Measurements from ENCODE around the gene ZNF385D.

ZNF385D gene, protein sequence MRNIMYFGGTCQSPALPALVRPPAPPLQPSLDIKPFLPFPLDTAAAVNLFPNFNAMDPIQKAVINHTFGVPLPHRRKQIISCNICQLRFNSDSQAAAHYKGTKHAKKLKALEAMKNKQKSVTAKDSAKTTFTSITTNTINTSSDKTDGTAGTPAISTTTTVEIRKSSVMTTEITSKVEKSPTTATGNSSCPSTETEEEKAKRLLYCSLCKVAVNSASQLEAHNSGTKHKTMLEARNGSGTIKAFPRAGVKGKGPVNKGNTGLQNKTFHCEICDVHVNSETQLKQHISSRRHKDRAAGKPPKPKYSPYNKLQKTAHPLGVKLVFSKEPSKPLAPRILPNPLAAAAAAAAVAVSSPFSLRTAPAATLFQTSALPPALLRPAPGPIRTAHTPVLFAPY

DNA sequence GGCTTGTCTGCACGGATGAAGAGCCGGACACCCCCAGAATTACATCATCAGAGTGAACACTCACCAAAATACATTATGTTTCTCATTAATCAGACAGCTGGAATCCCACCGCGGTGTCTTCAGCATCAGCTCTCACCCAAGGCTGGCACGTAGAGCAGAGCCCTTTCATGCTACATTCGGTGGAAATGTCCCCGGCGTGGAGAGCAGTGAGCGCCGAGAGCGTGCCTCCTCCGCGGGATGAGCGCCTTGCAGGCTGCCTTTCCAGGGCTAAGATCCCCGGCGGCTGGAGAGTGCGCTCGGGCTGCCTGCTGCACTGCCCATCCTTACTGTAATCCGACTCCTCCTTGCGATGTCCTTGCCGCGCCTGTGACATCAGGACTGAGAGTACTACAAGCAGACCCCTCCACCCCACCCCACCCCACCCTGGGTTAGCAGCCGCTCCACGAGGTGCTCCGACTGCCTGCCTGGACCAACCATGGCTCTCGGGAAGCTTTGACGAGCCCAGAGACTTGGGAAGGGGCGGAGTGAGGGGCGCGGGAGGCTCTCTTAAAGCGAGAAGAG is at the start of gene ZNF385D:
ZNF385D (minus strand) TSS at position 380 of the 561 bp plus-strand sequence; CDS start at position 86, 294 bp downstream.
- no peak for ATAC-seq

DNA sequence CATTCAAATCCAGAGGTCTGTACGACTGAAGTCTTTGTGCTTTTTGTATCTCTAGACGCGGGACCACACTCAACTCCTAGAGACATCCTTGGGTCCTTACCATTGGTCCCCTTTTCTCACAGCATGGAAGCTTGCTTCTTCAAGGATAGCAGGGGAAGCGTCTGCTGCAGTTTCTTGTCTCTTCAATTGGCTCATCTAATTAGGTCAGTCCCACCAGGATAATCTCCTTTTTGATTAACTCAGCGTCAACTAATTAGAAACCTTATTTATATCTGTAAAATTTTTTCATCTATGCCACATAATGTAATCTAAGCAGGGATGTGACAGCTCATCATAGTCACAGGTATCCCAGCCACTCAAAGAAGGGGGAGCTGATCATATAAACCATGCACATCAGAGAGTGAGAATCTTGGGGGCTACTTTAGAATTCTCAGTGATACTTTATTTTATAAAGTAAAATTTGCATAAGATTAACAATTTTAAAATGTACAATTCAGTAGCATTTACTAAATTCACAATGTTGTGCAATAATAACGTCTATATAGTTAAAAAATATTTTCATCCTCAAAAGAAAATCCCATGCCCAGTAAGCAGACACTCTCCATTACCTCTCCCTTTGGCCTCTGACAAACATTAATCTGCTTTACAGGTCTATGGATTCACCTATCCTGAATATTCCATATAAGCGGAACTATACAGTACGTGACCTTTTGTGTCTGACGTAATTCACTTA is 47.5 kb upstream of the ZNF385D start:
- no peak for ATAC-seq

DNA sequence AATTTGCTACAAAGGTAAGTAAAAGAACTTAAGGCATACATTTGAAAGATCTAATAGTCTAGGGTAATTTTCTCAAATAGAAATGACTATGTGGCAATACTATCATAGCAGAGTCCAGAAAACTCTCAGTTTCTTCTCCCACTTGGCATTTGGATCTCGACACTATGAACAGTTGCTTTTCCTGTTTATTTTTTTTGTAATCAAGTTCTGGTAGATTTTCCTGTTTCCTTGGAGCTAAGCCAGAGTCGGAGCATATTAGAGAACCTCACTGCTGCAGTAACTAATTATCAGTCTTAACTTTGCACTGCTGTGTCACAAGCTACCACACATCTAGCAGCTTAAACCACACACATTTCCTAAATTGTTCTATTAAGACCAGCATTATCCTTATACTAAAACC is 44.9 kb upstream of the ZNF385D start:
- ATAC-seq: no peak

DNA sequence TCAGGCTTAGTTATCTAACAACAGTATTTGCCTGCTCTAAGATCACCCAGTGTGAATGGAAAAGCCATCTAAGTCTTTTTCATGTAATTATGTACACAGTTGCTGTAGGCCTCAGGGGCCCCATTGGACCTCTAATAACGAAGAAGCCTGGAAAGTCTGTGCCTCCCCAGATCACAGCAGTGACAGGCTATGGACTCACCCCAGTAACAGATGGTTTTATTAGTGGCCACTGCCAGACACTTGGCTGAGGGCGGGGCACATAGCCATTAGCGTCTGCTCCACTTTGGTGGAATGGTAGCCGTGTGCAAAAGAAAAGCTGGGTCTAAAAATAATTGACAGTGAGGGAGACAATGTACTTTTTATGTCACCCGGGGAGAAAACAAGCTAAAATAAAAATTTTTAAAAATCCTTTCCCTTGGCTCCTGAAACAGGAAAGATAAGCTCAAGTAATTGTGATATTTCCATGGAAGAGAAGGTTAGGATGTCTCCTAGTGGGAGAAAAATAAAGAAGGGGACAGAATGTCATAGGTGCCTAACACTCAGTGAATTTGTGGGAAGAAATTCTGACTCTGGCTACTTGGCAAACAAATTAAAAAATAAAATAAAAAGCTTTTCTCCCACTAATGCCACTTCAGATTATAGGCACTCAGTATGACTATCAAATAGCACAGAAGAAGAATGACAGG is 44.3 kb upstream of the ZNF385D start:
- ATAC-seq: no peak

DNA sequence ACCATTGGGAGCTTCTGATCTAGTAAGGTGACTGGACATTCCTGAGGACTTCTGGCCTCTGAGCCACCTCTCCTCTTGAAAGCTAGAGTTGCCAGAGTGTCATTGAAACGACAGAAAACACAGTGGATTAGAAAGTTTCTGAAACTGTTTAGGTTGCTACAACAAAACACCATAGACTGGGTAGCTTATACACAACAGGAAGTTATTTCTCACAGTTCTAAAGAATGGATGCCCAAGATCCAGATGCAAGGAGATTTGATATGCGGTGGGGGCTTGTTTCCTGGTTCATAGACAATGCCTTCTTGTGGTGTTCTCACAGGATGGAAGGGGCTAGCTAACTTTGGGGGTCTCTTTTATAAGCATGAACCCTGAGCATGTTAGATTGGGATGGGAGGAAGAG is 43.3 kb upstream of the ZNF385D start:
- ATAC-seq: no peak

DNA sequence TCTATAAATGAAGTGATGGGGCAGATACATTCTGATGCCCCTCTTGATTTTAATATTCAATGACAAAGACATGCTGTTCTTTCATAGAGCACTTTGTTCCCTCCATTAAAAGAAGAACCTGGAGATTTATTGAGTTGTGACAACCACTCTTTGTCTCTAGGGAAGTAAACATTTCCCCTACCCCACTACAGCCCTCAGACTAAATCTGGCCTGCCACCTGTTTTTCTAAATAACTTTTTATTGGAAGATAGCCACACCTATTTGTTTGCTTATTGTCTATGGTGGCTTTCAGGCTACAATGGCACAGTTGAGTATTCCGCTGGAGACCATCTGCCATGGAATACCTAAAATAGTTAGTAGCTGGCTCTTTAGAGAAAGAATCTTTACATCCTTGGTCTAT is 41.2 kb upstream of the ZNF385D start:
- ATAC-seq: no peak

DNA sequence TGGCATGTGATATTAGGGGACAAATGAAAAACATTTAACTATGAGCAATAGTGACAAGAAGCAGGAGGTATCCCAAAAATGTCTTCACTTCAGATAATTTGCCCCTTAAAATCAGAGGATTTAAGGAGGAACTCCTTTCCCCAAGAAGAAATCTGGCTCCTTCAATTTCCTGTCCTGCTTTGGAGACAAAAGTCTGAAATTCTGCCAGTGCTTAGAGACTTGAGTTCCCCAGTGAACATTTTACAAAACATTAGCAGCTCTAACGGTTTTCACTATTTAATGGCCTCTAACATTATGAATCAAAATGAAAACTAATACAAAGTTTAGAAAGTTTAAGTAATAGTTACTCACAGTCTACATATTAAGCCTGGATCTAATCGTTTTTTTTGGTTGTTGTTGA is 40.3 kb upstream of the ZNF385D start:
- no peak for ATAC-seq

DNA sequence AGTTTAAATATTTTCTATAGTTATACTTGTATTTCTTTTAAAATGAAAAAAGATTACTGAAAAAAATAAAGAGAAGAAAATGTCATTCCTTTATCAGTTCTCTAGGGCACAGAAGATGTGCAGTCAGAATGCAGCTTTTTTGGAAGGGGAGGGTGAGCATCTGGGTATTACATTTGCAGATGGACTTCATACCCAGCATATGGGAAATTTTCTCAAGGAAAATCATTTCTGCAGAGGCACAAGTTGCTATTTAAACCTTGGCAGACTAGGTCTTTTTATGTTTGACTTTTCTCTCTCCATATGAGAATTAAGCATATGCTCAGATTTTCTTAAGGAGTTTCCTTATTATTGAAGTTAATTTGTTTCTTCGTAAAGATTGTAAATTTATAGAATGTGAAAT is 39.5 kb upstream of the ZNF385D start:
- ATAC-seq: no peak

DNA sequence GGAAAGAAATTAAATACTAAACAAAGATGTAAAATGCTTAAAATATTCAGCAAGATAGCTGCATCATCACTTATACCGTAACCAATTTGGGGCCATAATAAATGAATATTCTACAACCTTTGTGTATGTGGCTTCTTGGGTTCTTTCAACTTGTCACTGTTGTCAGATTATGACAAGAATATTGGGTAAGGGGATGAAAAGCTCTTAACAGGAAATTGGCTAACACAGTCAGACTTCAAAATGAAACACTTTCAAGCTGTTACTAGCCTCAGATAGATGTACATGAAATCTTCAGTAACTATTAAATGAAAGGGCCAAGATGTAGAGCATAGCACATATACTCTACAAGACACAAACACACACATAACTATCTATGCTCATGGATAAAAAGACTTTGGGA is 38.7 kb upstream of the ZNF385D start:
- ATAC-seq: no peak

DNA sequence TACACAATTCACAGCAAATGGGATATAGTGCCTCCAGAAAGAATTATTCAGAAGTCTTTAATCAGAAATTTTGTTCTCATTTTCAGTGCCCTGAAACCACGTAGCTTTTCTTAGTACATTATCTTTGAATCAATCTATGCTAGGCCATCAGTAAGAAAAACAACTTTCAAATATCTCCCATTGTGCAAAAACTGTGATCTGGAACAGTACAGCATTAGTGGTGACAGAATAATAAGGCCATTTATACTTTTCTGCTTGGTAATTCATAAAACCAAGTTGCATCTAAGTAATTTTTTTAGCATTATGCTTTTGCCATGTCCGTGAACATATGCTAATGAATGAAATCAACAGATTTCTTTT is 35.4 kb upstream of the ZNF385D start:
- ATAC-seq: no peak

DNA sequence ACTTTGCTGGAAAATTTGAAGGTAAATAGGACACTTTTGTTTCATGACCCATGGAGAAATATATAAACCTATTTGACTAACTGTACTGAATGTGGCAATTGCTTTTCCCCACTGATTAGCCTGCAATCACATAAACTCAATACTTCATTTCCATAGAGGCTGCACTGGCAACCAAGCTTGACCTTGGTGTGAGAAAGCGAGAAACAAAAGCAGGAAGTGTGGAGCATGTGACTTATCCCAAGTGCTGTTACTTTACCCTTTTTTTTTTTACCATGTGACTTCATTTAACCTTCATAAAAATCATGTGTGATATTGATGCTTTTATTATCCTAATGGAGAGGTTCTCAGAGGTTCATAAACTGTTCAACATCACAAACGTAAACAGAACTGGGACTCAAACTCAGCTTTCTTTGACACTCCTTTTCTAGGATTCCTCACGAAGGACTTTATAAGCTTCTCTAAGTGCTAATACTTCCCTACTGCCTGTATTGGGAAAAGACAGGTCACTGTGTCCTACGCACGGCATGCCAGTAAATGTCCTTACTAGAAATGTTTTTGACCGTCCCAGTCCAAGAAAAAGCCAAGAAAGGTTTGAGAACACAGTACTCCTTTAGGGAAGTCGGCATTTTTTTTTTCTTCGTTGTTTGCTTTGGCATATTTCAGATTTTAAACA is 34.9 kb upstream of the ZNF385D start:
- ATAC-seq: no peak

DNA sequence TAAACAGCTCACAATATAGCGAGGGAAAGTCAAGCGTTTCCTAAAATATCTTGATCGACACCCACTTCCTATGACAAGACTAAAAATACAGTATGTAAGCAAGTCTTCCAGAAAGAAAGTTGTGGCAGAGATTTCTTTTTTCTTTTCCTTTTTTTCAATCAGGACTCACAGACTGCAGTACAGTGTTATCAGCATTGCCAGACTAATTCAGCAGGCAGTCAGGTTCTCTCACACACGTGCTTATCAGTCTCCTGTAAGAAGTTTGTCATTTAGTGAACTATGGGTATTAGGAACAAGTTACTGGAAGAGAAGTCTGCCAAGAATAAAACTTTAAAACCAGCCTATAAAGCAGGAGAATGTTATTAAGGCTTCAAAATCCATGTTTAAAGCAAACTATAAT is 32.8 kb upstream of the ZNF385D start:
- no peak for ATAC-seq

DNA sequence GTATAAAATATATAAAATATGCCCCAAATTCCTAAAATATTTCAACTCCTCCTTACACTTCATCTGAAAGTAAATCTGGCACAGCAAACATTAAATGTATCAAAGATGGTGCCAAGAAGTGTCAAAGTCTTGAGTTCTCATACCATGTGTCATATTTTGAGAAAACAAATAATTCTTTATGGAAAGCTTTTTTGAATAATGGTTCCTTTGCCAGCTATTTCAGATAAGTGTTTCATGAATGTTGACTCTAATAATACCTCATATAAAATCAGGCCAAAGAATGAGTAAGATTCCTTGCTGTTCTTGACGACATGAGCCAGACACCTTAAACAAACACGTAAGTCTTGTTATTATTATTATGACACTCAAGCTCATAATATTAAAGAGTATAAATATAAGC is 30.3 kb upstream of the ZNF385D start:
- no peak for ATAC-seq

DNA sequence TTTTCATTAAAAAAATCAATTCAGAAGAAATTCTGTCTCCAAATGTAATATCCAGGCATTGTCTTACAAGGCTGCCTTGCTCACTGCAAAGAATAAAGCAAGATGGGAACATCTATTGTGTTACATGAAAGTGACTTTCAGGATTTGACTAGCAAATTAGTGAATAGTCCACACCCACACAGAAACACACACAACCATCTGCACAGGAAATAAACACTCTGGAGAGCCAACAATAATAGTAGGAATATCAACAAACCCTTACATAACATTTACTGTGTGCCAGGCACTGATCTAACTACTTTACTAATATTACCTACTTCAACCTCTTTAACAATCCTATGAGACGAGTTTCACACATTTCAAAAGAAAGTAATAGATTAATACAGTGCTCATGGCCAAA is 28.9 kb upstream of the ZNF385D start:
- no peak for ATAC-seq

DNA sequence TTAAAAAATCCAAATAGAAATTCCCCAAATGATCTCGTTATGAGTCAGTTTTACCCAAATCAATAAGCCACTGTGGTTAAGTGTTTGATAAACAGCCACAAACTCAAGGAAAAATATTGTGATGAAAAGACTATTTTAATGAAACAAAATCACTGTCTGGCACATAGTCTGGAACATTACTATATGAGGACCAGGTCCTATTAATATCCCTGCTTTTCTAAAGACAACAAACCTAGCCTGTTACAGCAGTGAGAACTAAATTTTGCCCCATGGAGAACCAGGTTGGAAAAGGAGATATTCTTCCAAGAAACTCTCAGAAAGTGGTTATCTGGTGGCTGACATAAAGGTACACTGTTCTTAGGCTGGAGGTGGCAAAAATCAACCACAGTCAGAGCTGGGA is 27.7 kb upstream of the ZNF385D start:
- no peak for ATAC-seq

DNA sequence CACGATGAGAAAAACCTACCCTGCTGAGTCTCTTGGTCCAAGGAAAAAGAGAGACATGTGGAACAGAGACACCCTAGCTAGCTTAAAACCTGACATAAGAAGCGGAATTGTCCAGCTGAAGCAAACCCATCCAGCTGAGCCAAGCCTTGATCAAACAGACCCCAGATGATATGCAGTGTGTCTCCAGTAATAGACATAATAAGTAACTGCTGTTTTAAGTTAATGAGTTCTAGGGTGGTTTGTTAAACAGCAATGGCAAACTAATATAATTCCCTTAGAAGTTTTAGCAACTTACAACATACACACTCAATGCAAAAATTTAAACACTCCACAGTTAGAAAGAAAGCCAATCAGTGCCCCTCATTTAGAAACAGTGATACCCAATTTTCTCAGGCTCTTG is 26.8 kb upstream of the ZNF385D start:
- ATAC-seq: no peak

DNA sequence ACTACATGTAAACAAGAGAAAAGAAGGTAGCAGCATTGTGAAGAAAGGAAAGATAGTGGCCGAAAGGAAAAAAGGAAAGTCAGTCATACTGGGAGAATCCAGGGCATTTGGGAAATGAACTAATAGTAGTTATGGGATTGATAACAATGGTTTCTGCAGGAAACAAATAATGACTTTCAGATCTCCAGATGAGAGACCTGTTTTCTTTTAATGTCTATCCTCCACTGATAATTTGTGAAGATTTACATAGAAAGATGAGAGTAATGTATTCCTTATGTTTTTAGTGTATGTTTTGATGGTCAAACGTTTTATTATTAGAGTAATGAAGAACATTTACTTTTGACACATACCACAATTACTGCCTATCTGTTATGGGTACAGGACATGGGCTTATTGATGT is 15.0 kb upstream of the ZNF385D start:
- no peak for ATAC-seq

DNA sequence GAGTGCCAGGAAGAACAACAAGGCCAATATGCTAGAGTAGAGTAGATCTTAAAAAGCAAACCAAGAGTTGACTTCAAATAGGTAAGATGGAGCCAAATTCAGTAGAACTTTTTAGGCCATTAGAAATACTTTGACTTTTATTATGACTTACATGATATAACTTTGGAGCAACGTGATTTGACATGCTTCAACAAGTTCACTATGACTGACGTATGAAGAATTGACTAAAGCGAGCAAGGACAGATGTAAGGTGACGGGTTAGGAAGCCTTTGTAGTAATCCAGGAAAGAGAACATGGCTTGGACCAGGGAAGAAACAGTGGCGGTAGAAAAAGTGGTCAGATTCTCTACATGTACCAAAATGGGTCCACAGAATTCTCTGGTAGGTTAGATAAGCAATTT is 4.9 kb upstream of the ZNF385D start:
- ATAC-seq: no peak

DNA sequence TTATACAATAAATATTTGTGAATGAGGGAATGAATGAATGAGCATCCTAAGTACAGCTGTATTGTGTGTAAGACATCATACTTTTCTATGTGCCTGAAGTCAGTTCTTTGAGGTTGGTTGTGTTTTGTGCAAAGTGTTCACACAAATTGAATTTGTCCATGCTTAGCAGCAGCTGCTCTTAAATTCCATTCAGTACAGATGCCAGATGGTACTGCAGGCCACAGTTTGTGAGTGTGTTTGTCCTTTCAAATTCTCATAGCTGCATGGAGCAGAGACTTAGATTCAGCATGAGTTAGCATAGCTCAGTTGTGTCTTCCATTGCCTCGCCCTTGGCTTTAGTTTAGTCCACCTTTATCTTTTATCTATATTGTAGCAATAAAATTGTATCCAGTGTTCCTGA is 3.8 kb upstream of the ZNF385D start:
- ATAC-seq: no peak

DNA sequence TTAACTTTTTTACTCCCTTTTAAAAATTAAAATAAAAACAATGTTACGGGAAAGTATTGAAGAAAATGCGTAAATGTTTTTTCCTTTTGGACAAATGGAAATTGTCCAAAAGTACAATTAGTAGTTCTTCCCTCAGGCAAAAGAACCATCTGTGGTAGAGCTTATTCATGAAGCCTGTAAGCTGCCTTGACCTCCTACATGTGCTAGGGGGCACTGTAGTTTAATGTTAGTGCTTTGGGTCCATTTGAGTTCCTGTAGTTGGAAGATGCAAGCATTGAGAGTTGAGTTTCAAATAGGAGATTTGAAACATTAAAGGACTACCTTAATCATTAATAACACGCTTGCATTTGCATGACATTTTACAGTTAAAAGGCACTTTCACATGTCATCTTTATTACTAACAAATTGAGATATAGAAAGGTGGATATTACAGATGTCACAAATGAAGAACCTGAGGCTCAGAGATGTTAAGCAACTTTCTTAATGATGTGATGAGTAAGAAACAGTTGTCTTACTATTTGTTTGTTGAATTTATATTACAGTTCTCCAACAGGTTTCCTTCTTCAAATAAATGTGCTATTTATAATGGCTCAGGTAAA is 1.8 kb upstream of the ZNF385D start:
- ATAC-seq: no peak

DNA sequence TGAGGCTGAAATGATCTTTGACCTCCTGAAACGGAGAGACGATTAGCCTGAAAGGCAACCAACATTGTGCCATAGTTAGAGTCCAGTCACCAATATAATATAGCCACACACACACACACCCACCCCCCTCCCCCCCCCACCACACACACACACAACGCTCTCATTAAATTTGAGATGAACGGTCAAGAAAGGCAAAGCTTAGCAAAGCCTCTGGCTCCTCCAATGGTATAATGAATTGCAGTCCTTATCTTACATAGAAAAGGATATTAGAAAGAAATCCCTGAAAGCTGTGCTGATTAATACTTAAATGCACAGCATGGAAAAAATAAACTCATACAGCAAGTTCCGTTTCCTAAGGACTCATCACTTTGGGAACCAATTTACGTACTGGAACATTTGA is 876 bp upstream of the ZNF385D start:
- ATAC-seq: no peak

DNA sequence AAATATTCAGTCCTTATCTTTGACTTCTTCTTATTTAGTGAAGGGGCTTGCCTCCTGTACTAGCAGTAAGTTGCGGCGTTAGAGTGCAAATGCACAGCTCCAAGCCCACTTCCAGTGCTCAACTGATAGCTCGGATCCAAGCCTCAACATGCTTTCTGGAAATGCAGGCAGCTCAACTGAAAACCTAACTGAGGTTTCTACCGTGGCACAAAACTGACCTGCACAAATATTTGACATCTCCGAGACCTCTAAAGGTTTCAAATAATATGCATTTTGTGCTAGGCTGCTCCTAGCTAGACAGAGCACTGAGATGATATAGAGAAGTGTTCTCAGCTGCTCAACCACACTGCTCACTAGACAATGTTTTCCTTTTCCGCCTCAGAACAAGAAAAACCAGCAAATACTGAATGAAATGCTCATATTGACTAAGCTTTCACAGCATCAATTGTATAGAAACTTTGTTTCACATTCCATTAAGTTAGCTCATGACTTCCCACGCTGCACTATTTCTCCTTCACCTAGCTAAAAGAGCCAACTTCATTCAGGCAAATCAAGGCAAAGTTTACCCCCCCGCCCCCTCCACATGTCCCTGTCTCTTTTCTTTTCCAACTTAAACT is 822 bp downstream of the ZNF385D start:
- ATAC-seq: no peak

All from activated CD4-positive, CD25-positive, alpha-beta regulatory T cell treated with anti-CD3 and anti-CD28 coated beads, Interleukin-2, amount 50 U/mL, for 24 hours (primary cell).